Measurements from ENCODE around the gene PRRT3.
"Not testable (repeated sequence)": the region's sequence is repeated elsewhere in the genome, so short reads cannot be mapped to it uniquely, and the experiment has no call there.

PRRT3 gene

GRCh38 chr3:9947025-9947995 lies 4.9 kb downstream of the PRRT3 start:
- DNase-seq, result peak in 47 of 58 donors; percentile 12 to 77 (median 57)

- DNase-seq, result peak in 53 of 58 donors; percentile 33 to 83 (median 70)
Observed at GRCh38 chr3:9946112-9947024, 5.8 kb downstream of the PRRT3 start.

GRCh38 chr3:9945358-9945757 lies 6.8 kb downstream of the PRRT3 start:
- DNase-seq, result no peak

- peak in 21 of 58 donors; percentile 11 to 78 (median 40) for DNase-seq
Observed at GRCh38 chr3:9944271-9944670, 7.9 kb downstream of the PRRT3 start.

GRCh38 chr3:9942934-9943690 lies 9.1 kb downstream of the PRRT3 start:
- DNase-seq, result no peak

- DNase-seq, result no peak
Observed at GRCh38 chr3:9942164-9942563, 10.0 kb downstream of the PRRT3 start.

GRCh38 chr3:9940746-9941145 lies 11.5 kb downstream of the PRRT3 start:
- DNase-seq, result no peak

GRCh38 chr3:9939906-9940305 lies 12.3 kb downstream of the PRRT3 start:
- DNase-seq, result not testable (repeated sequence)

- no peak for DNase-seq
Observed at GRCh38 chr3:9938966-9939365, 13.2 kb downstream of the PRRT3 start.

- no peak for DNase-seq
Observed at GRCh38 chr3:9937486-9938238, 14.5 kb downstream of the PRRT3 start.

- no peak for DNase-seq
Observed at GRCh38 chr3:9935966-9936510, 16.2 kb downstream of the PRRT3 start.

GRCh38 chr3:9934993-9935392 lies 17.2 kb downstream of the PRRT3 start:
- DNase-seq, result no peak

- DNase-seq, result peak in 3 of 58 donors; percentile 11 to 35 (median 28)
Observed at GRCh38 chr3:9934235-9934621, 18.0 kb downstream of the PRRT3 start.

- DNase-seq, result peak; percentile 81 to 99 (median 96)
Observed at GRCh38 chr3:9933561-9934234, 18.5 kb downstream of the PRRT3 start, which contains the start of gene CRELD1. Gene CRELD1, plus strand, starts transcription at chr3:9933834. Its CDS starts 605 bp downstream, at chr3:9934439.

- DNase-seq, result peak in 53 of 58 donors; percentile 23 to 78 (median 60)
Observed at GRCh38 chr3:9932843-9933560, 19.2 kb downstream of the PRRT3 start.

- peak in 2 of 58 donors; percentile 53 to 66 for DNase-seq
Observed at GRCh38 chr3:9932535-9932842, 19.7 kb downstream of the PRRT3 start.

- no peak for DNase-seq
Observed at GRCh38 chr3:9930804-9931418, 21.3 kb downstream of the PRRT3 start.

GRCh38 chr3:9928158-9928557 lies 24.1 kb downstream of the PRRT3 start:
- DNase-seq, result no peak

All from anterior cingulate cortex (tissue), 58 donors.